CD4-positive, alpha-beta memory T cell (primary cell): ENCODE measurements around the gene ATG4D. TPM values are rescaled to one million over a fixed set of nuclear protein-coding genes. Genes with fewer than 3 reads are reported as not detected.
A peak's percentile ranks its signal among the peaks of the same experiment; 100 is the strongest.

Experiments used
- CTCF ChIA-PET: fragments of 350-600 bp; sonication (Branson Sonifier 250); formaldehyde crosslinking; loops from one replicate; lab custom pipeline; 2021; ENCODE audit warnings: inconsistent platforms; ENCODE audit not compliant: partially characterized antibody; lab: Charles Lee
- POLR2A ChIA-PET: fragments of 350-600 bp; sonication (Branson Sonifier 250); formaldehyde crosslinking; loops from one replicate; lab custom pipeline; 2021; ENCODE audit not compliant: partially characterized antibody; lab: Charles Lee
- DNase-seq, 5 donors: peaks; one replicate each; pipeline versions ENCODE4 v3.0.0 to v3.0.0-alpha.2; 2020 to 2022; ENCODE audit warnings: mixed read lengths in 1 of 5
- H3K27ac ChIP-seq: one replicate; pipeline ENCODE4 v1.7.0; 2013; ENCODE audit warnings: low read depth, low read length
- H3K27me3 ChIP-seq: 2 replicates; pipeline ENCODE4 v1.7.0; 2013; ENCODE audit warnings: mild to moderate bottlenecking, low read length, moderate library complexity; ENCODE audit not compliant: insufficient read depth
- H3K36me3 ChIP-seq: 2 replicates; pipeline ENCODE4 v1.7.0; 2013; ENCODE audit warnings: mild to moderate bottlenecking, low read length, moderate library complexity; ENCODE audit not compliant: insufficient read depth
- H3K4me1 ChIP-seq: 2 replicates; pipeline ENCODE4 v1.7.0; 2013; ENCODE audit warnings: mild to moderate bottlenecking, low read length, moderate library complexity; ENCODE audit not compliant: insufficient read depth
- H3K4me3 ChIP-seq, 2 donors: one replicate each; pipeline ENCODE4 v1.7.0; 2013; ENCODE audit warnings: low read length in 2 of 2, mild to moderate bottlenecking in 1 of 2
- H3K9me3 ChIP-seq, 2 donors: one replicate each; pipeline ENCODE4 v1.7.0; 2013; ENCODE audit warnings: low read length in 2 of 2, control low read depth in 1 of 2; ENCODE audit not compliant: control insufficient read depth in 1 of 2
- H3K27ac Mint-ChIP-seq, 7 donors: one replicate each; pipeline ENCODE4 v1.8.0; 2020 to 2021; ENCODE audit warnings: mixed read lengths in 7 of 7, mild to moderate bottlenecking in 6 of 7, inconsistent platforms in 3 of 7, moderate library complexity in 3 of 7
- H3K27me3 Mint-ChIP-seq, 2 donors: one replicate each; pipeline ENCODE4 v1.8.0; 2020 to 2021; ENCODE audit warnings: mixed read lengths in 2 of 2
- H3K36me3 Mint-ChIP-seq, 2 donors: one replicate each; pipeline ENCODE4 v1.8.0; 2020 to 2021; ENCODE audit warnings: mixed read lengths in 2 of 2, inconsistent platforms in 1 of 2, mild to moderate bottlenecking in 1 of 2
- H3K4me1 Mint-ChIP-seq, 4 donors: one replicate each; pipeline ENCODE4 v1.8.0; 2020 to 2021; ENCODE audit warnings: mixed read lengths in 4 of 4, mild to moderate bottlenecking in 1 of 4
- H3K4me3 Mint-ChIP-seq, 8 donors: one replicate each; pipeline ENCODE4 v1.8.0; 2020 to 2021; ENCODE audit warnings: mixed read lengths in 8 of 8, mild to moderate bottlenecking in 7 of 8, moderate library complexity in 6 of 8, inconsistent platforms in 3 of 8
- H3K9me3 Mint-ChIP-seq, 8 donors: one replicate each; pipeline ENCODE4 v1.8.0; 2020 to 2021; ENCODE audit warnings: mixed read lengths in 8 of 8, mild to moderate bottlenecking in 5 of 8, inconsistent platforms in 3 of 8, moderate library complexity in 1 of 8
- intact Hi-C: fragments of 100-400 bp; cut with micrococcal nuclease; formaldehyde crosslinking; loops from one replicate; pipeline ENCODE4 v1.15.1; 2023
- polyA plus RNA-seq, 2 donors: library from polyadenylated mRNA; unstranded; fragments of 300-500 nt; fragmentation: Illumina TruSeq; gene quantifications; one replicate each; pipeline ENCODE4 v1.2.3, GENCODE V29; 2021
- total RNA-seq, 2 experiments: library from RNA; stranded (reverse); gene quantifications; one replicate each; pipeline ENCODE4 v1.2.3, GENCODE V29; 2021

The ATG4D gene
- total and polyA plus RNA-seq, 4 experiments from 2014 or later: 9.3 to 58.6 (median 36.8) TPM

DNA sequence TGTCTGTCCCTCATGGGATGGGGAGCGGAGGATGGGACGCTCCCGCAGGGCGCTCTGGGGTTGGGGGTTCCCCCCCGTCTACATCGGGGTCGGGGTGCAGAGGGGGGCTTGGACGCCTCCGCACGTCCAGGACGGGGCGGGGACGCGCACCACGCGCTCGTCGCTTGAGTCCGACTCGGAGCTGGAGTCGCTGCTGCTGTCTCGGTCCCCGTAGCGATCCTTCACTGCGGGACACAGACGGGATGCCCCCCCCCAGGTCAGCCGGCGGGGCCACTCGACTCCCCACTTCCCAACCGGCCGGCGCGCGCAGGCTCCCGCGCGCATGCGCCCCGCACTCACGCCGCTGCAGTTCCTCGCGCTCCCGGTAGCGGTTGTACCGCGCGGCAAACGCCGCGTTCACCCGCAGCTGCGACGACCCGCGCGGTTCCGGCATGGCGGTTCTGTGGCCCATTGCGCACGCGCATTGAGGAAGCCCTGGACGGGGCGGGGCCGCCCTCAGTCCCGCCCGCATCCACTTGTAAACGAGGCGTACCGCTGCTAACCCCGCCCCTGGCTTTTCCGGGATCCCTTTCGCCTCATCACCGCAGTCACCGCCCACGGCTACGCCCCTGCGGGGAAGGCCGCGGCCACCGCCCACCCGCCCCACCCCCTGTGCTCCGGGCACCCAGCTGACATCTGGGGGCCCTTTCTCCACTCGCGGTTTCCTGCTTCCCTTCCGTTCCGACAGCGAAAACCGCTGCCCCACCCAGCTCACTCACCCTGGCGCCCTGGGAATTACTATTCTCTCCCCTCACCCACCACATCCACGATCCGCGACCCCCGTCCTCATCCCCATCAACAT is 22.1 kb downstream of the ATG4D start, which contains the start of gene KRI1:
TSS of gene KRI1 (minus strand) at position 444 of the 841 bp plus-strand sequence. CDS start at position 433, 11 bp downstream.
- Mint-ChIP-seq H3K9me3 (peaks cover 0 to 2% (median 0%) of the 10 kb centered on the region in 8 donors), H3K4me3 (peak within 1 kb of the TSS; percentile 90 to 99 (median 98)), H3K27me3 (no peaks in the 10 kb centered on the region), H3K36me3 (peaks cover 10 to 38% of the 10 kb centered on the region in 2 donors), H3K4me1 (peaks cover 22 to 50% (median 33%) of the 10 kb centered on the region in 4 donors), H3K27ac (peak within 1 kb of the TSS; percentile 95 to 99 (median 98))
- H3K27me3 ChIP-seq: no peaks in the 10 kb centered on the region
- H3K9me3 ChIP-seq: no peaks in the 10 kb centered on the region
- intact Hi-C loops: loop anchor here (1.0 to 5.0 kb wide), 5 partner anchors 11 to 307 kb away; partner anchors contain the start of genes CARM1 and ILF3
- POLR2A ChIA-PET: interaction anchor here (0.7 to 10.2 kb wide), 18 partner anchors 12 to 423 kb away, joined by 3 to 128 read pairs (median 4); partner anchors contain the start of genes ATG4D, CARM1, DNM2 and QTRT1
- peak within 1 kb of the TSS; percentile 94 for H3K27ac ChIP-seq
- peaks cover 4% of the 10 kb centered on the region for H3K36me3 ChIP-seq
- peaks cover 37% of the 10 kb centered on the region for H3K4me1 ChIP-seq
- CTCF ChIA-PET: interaction anchor here (0.7 to 1.7 kb wide), 3 partner anchors 9 to 25 kb away, joined by 3 to 9 read pairs (median 4); no protein-coding TSS in a partner anchor
- peak; percentile 98 to 100 (median 99) for DNase-seq
- H3K4me3 ChIP-seq: peak within 1 kb of the TSS; percentile 95 to 97

DNA sequence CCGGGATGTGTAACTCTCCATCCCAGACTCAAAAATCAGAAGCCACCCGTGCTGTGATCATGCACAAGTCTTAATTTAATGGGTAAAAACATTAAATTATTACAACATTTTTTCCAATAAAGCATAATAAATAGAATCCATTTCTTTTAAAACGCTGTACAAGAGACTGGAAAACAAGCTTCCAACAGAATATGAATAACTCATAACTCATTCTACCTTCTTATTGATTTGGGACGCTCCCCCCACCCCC is 22.6 kb downstream of the ATG4D start:
- DNase-seq: no peak

DNA sequence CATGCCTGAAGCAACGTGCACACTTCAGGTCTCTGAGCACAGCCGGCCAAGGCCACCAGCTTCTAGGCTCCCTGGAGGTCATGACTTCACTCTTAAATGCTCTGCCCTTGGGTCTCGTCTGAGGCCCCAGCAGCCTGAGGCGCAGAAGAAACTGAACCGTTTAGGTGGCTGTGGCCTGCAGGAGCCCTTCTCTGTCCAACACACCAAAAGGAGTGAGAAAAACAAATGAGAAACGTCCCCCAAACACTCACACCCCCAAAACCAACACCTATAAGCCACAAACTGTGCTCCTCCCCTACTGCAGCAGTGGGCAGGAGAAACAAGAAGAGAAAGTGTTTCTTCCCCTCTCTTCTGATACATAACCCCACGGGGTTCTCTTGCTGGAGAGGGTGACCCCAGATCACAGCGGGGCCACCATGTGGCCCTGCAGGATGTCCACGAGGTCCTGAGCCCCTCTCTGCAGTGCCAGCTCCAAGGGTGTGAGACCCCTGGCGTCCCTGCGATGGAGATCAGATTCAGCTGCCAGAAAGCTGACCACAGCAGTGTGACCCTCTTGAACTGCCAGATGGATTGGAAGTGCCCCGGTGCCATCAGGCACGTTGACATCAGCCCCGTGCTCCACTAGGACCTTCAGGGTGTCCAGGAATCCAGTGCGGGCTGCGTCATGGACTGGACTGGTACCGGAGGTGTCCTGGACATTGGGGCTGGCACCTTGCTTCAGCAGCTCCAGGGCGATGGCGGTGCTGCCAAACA is 23.1 kb downstream of the ATG4D start:
- DNase-seq: peak; percentile 69 to 79 (median 72)
- Mint-ChIP-seq H3K27me3 (no peaks in the 10 kb centered on the region), H3K36me3 (peaks cover 10 to 30% of the 10 kb centered on the region in 2 donors), H3K27ac (peak overlapping the region; percentile 95 to 99 (median 98)), H3K4me3 (peak overlapping the region; percentile 90 to 99 (median 98)), H3K4me1 (peaks cover 22 to 50% (median 33%) of the 10 kb centered on the region in 4 donors), H3K9me3 (peaks cover 0 to 2% (median 0%) of the 10 kb centered on the region in 8 donors)
- Histone ChIP-seq H3K27me3 (no peaks in the 10 kb centered on the region), H3K36me3 (no peaks in the 10 kb centered on the region), H3K27ac (peak overlapping the region; percentile 94), H3K9me3 (no peaks in the 10 kb centered on the region), H3K4me1 (peaks cover 37% of the 10 kb centered on the region), H3K4me3 (peak overlapping the region; percentile 92 to 97)
- intact Hi-C loops: loop anchor here (1.0 to 5.0 kb wide), 5 partner anchors 13 to 305 kb away; partner anchors contain the start of genes CARM1 and ILF3
- CTCF ChIA-PET: interaction anchor here (0.6 to 1.7 kb wide), 8 partner anchors 8 to 63 kb away, joined by 3 to 7 read pairs (median 4); partner anchors contain the start of gene KEAP1
- POLR2A ChIA-PET: interaction anchor here (0.6 to 10.2 kb wide), 25 partner anchors 10 to 424 kb away, joined by 3 to 128 read pairs (median 4); partner anchors contain the start of genes ATG4D, CARM1, DNM2 and KEAP1

More for the DNA sequence above, 22.6 kb downstream of the ATG4D start:
- no peaks in the 10 kb centered on the region for H3K9me3 ChIP-seq
- no peaks in the 10 kb centered on the region for H3K36me3 ChIP-seq
- Mint-ChIP-seq H3K27me3 (no peaks in the 10 kb centered on the region), H3K27ac (peak overlapping the region; percentile 95 to 99 (median 98)), H3K4me3 (peak overlapping the region; percentile 90 to 99 (median 98)), H3K36me3 (peaks cover 10 to 34% of the 10 kb centered on the region in 2 donors), H3K9me3 (peaks cover 0 to 2% (median 0%) of the 10 kb centered on the region in 8 donors), H3K4me1 (peaks cover 22 to 50% (median 33%) of the 10 kb centered on the region in 4 donors)
- peak overlapping the region; percentile 92 to 97 for H3K4me3 ChIP-seq
- CTCF ChIA-PET: interaction anchor here (0.7 to 1.3 kb wide), 3 partner anchors 9 to 63 kb away, joined by 3 to 4 read pairs (median 4); partner anchors contain the start of gene KEAP1
- POLR2A ChIA-PET: interaction anchor here (0.6 to 10.2 kb wide), 19 partner anchors 12 to 423 kb away, joined by 3 to 128 read pairs (median 4); partner anchors contain the start of genes ATG4D, CARM1, DNM2 and QTRT1
- peak overlapping the region; percentile 94 for H3K27ac ChIP-seq
- H3K4me1 ChIP-seq: peaks cover 37% of the 10 kb centered on the region
- no peaks in the 10 kb centered on the region for H3K27me3 ChIP-seq
- intact Hi-C loops: loop anchor here (1.0 to 5.0 kb wide), 5 partner anchors 12 to 306 kb away; partner anchors contain the start of genes CARM1 and ILF3

DNA sequence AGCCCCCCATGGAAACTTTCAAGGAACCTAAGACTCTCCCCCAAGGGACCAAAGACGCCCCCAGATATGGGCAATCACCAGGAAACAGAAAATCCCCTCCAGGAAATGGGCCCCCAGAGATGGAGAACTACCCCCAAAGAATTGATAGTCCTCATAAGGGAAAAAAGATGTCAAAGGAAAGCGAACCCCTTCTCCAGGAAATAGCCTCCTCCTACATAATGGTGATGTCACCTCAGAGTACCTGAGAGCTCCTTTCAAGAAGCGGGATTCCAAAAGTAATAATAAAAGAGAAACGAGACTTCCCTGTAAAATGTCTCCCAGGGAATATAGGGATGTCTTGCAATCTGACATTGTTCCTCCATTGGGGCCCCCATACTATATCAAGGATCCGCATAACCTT is 24.0 kb downstream of the ATG4D start:
- Mint-ChIP-seq H3K9me3 (peaks cover 0 to 2% (median 0%) of the 10 kb centered on the region in 8 donors), H3K27ac (peak overlapping the region; percentile 95 to 99 (median 98)), H3K4me1 (peaks cover 25 to 57% (median 37%) of the 10 kb centered on the region in 4 donors), H3K27me3 (no peaks in the 10 kb centered on the region), H3K4me3 (peak overlapping the region; percentile 90 to 99 (median 98)), H3K36me3 (peaks cover 10 to 29% of the 10 kb centered on the region in 2 donors)
- Histone ChIP-seq H3K36me3 (no peaks in the 10 kb centered on the region), H3K4me1 (peaks cover 40% of the 10 kb centered on the region), H3K27ac (peak overlapping the region; percentile 94), H3K9me3 (no peaks in the 10 kb centered on the region), H3K4me3 (peak overlapping the region; percentile 92 to 97), H3K27me3 (no peaks in the 10 kb centered on the region)
- ChIA-PET POLR2A (interaction anchor here (0.9 to 10.2 kb wide), 16 partner anchors 9 to 268 kb away, joined by 3 to 128 read pairs (median 8); partner anchors contain the start of genes ATG4D, KEAP1, QTRT1 and TMED1), CTCF (interaction anchor here (0.6 to 1.7 kb wide), 9 partner anchors 11 to 64 kb away, joined by 3 to 7 read pairs (median 4); partner anchors contain the start of gene KEAP1)
- intact Hi-C loops: loop anchor here (2.0 to 5.0 kb wide), 4 partner anchors 35 to 305 kb away; partner anchors contain the start of gene CARM1
- DNase-seq: no peak

DNA sequence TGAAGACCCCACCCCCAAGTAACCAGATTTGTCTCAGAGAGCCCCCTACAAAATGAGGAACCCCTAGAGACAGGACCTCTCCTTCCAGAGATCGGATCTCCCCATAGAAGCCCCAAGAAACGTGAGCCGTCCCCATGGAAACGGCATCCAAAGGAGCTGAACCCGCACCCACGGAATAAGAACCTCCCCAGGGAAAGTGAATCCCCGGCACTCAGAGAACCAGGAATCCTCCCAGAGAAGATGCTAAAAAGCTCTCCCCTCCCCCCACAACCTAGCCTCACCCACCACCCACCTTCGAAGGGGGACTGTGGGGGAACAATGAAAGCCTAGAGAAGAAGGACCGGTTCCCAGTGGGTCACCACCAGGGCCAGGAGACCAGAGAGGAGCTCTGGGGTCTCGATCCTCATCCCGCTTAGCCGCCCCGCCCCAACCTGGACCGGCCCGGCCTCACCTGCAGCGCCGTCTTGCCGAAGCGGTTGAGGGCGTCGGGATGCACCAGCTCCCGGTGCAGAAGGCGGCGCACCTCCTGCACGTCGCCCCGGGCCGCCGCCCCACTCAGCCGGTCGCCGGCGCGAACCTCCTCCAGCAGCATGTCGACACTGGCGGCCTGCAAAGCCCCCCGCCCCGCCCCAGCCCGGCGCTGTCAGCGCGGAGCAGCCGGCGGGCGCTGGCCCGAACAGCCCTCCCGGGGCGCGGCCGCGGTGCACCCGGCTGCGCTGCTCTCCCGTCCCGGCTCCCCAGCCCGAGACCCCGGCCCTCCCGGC is 24.5 kb downstream of the ATG4D start:
- Histone ChIP-seq H3K4me1 (peaks cover 40% of the 10 kb centered on the region), H3K27ac (peak overlapping the region; percentile 94), H3K4me3 (peak overlapping the region; percentile 92 to 97), H3K9me3 (no peaks in the 10 kb centered on the region), H3K36me3 (no peaks in the 10 kb centered on the region), H3K27me3 (no peaks in the 10 kb centered on the region)
- peaks cover 0 to 2% (median 0%) of the 10 kb centered on the region in 8 donors for H3K9me3 Mint-ChIP-seq
- ChIA-PET POLR2A (interaction anchor here (0.6 to 10.2 kb wide), 18 partner anchors 8 to 268 kb away, joined by 3 to 128 read pairs (median 4); partner anchors contain the start of genes ATG4D, KEAP1, QTRT1 and S1PR5), CTCF (interaction anchor here (1.0 to 1.7 kb wide), 8 partner anchors 11 to 165 kb away, joined by 3 to 7 read pairs (median 4); partner anchors contain the start of gene CDC37)
- peak overlapping the region; percentile 90 to 99 (median 98) for H3K4me3 Mint-ChIP-seq
- peaks cover 10 to 28% of the 10 kb centered on the region in 2 donors for H3K36me3 Mint-ChIP-seq
- no peaks in the 10 kb centered on the region for H3K27me3 Mint-ChIP-seq
- intact Hi-C loops: loop anchor here (2.0 to 5.0 kb wide), 4 partner anchors 34 to 304 kb away; partner anchors contain the start of gene CARM1
- H3K27ac Mint-ChIP-seq: peak overlapping the region; percentile 95 to 99 (median 98)
- H3K4me1 Mint-ChIP-seq: peaks cover 25 to 58% (median 36%) of the 10 kb centered on the region in 4 donors
- DNase-seq: peak in 2 of 5 donors; percentile 19 to 75
